OCI-LY7 (cell line): Measurements from ENCODE around the gene MEF2D. TPM values are rescaled to one million over a fixed set of nuclear protein-coding genes. Genes with fewer than 3 reads are reported as not detected.
A peak's percentile ranks its signal among the peaks of the same experiment; 100 is the strongest.

Experiments
- BruUV-seq: library from RNA; stranded (reverse); fragments of 400-500 nt; replicated peaks from 2 replicates; lab custom pipeline; 2021; lab: Mats Ljungman, UMichigan
- CTCF ChIA-PET: fragments of 300-600 bp; sonication (Branson Sonifier 250); formaldehyde crosslinking; loops from one replicate; lab custom pipeline; 2022; ENCODE audit warnings: antibody characterized with exemption; ENCODE audit not compliant: unreplicated experiment; lab: Charles Lee
- POLR2A ChIA-PET: fragments of 300-600 bp; sonication (Branson Sonifier 250); formaldehyde crosslinking; loops from one replicate; lab custom pipeline; 2022; ENCODE audit warnings: antibody characterized with exemption; lab: Charles Lee
- DNase-seq: peaks from one replicate; pipeline ENCODE4 v3.0.0-alpha.2; 2015; ENCODE audit warnings: low spot score
- H2AFZ ChIP-seq: fragments of 200-600 bp; sonication (generic), shearing (Covaris generic); 2 replicates; pipeline ENCODE4 v1.6.1; 2014; ENCODE audit warnings: mild to moderate bottlenecking, antibody characterized with exemption, low read length, moderate library complexity
- H3K27ac ChIP-seq: fragments of 200-600 bp; sonication (generic); 2 replicates; pipeline ENCODE4 v1.5.1; 2014; ENCODE audit warnings: mixed run types, low read depth, mild to moderate bottlenecking, moderate library complexity, low read length, inconsistent platforms; ENCODE audit not compliant: poor library complexity, severe bottlenecking
- H3K36me3 ChIP-seq: fragments of 200-600 bp; sonication (generic); 2 replicates; pipeline ENCODE4 v1.6.1; 2014; ENCODE audit warnings: mild to moderate bottlenecking, antibody characterized with exemption, low read length, moderate library complexity, mixed read lengths; ENCODE audit not compliant: insufficient read depth
- H3K4me1 ChIP-seq: fragments of 200-600 bp; sonication (generic); 2 replicates; pipeline ENCODE4 v1.5.1; 2014; ENCODE audit warnings: mild to moderate bottlenecking, low read length; ENCODE audit not compliant: insufficient read depth, poor library complexity, severe bottlenecking
- H3K4me2 ChIP-seq: fragments of 200-600 bp; sonication (generic); 2 replicates; pipeline ENCODE4 v1.6.1; 2014; ENCODE audit warnings: mild to moderate bottlenecking, low read length
- H3K4me3 ChIP-seq: fragments of 200-600 bp; sonication (generic); 2 replicates; pipeline ENCODE4 v1.5.1; 2014; ENCODE audit warnings: mild to moderate bottlenecking, low read depth, low read length; ENCODE audit not compliant: poor library complexity, severe bottlenecking
- H3K79me2 ChIP-seq: fragments of 200-600 bp; sonication (generic); 2 replicates; pipeline ENCODE4 v1.6.1; 2016; ENCODE audit warnings: low read depth, mild to moderate bottlenecking, low read length, moderate library complexity, mixed read lengths; ENCODE audit not compliant: insufficient read depth
- H3K9me2 ChIP-seq: fragments of 200-600 bp; sonication (generic); 2 replicates; pipeline ENCODE4 v1.6.1; 2016; ENCODE audit warnings: mild to moderate bottlenecking, low read length, mixed read lengths; ENCODE audit not compliant: insufficient read depth
- H3K9me3 ChIP-seq: fragments of 200-600 bp; sonication (generic); 2 replicates; pipeline ENCODE4 v1.6.1; 2014; ENCODE audit warnings: mild to moderate bottlenecking, mixed run types, low read length, mixed read lengths
- H4K20me1 ChIP-seq: fragments of 200-600 bp; sonication (generic); 2 replicates; pipeline ENCODE4 v1.6.1; 2014; ENCODE audit warnings: mild to moderate bottlenecking, antibody characterized with exemption, low read length, moderate library complexity, mixed read lengths; ENCODE audit not compliant: insufficient read depth
- EZH2phosphoT487 ChIP-seq: fragments of 200-600 bp; sonication (generic); IDR thresholded peaks from 2 replicates; pipeline ENCODE4 v1.6.1; 2018; ENCODE audit warnings: low read depth, borderline replicate concordance, mild to moderate bottlenecking, mixed run types, antibody characterized with exemption, low read length, moderate library complexity, mixed read lengths
- intact Hi-C: fragments of 100-400 bp; cut with micrococcal nuclease; formaldehyde crosslinking; loops from one replicate; pipeline ENCODE4 v1.10.0; 2022; ENCODE audit not compliant: unreplicated experiment
- total RNA-seq, 2 experiments: library from RNA; depleted of rRNA in 1 of 2; stranded (reverse); fragments of >200 nt in 1 of 2; shearing (Covaris generic) in 1 of 2; gene quantifications; 2 replicates each; pipeline ENCODE4 v1.2.3, GENCODE V29; 2014 to 2022
- TF ChIP-seq, protein P1 (sequence below): fragments of 200-600 bp; sonication (generic); conservative IDR thresholded peaks from 2 replicates; pipeline ENCODE4 v1.5.1; 2014; ENCODE audit warnings: mild to moderate bottlenecking, antibody characterized with exemption, low read length, moderate library complexity, mixed read lengths

The MEF2D gene
- total RNA-seq, 2 experiments from 2014 or later, result 42.7 to 92.3 TPM

DNA sequence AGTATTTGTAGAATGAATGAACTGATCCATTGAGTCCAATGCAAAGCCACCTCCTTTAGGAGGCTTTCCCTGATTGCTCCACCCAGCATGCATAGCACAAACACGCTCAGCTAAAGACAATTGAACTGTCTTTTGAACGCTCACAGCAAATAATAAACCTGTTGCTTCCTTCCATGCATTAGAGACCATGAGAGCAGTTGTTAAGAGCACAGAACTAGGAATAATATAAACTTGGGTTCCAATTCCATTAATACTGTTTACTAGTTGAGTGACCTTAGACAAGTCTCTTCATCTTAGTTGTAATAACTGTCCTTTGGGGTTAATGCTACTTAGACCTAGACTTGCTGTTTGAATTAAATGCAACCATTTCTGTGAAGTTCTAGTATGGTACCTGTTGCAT is 5.9 kb upstream of the MEF2D start:
- Histone ChIP-seq H3K4me3 (peak overlapping the region; percentile 58), H3K27ac (peak overlapping the region; percentile 98), H2AFZ (no peak overlapping the region), H3K36me3 (no peaks in the 10 kb centered on the region), H4K20me1 (no peaks in the 10 kb centered on the region), H3K4me1 (peaks cover 69% of the 10 kb centered on the region), H3K9me2 (no peaks in the 10 kb centered on the region), H3K79me2 (peaks cover 20% of the 10 kb centered on the region; the same call in 1 of the 2 replicates), H3K9me3 (no peaks in the 10 kb centered on the region), H3K4me2 (peak overlapping the region; percentile 76)
- CTCF ChIA-PET, result interaction anchor here (0.6 kb wide), 1 partner anchor 76 kb away, joined by 3 read pairs; no protein-coding TSS in a partner anchor
- no peak for DNase-seq
- POLR2A ChIA-PET, result interaction anchor here (1.7 kb wide), 1 partner anchor 18 kb away, joined by 7 read pairs; no protein-coding TSS in a partner anchor
- intact Hi-C loops, result loop anchor here (10.0 kb wide), 1 partner anchor 248 kb away; the partner anchor contains the start of gene HDGF
- no TSS peak for BruUV-seq
- no peak for TF ChIP-seq EZH2phosphoT487
- TF ChIP-seq, protein P1, sequence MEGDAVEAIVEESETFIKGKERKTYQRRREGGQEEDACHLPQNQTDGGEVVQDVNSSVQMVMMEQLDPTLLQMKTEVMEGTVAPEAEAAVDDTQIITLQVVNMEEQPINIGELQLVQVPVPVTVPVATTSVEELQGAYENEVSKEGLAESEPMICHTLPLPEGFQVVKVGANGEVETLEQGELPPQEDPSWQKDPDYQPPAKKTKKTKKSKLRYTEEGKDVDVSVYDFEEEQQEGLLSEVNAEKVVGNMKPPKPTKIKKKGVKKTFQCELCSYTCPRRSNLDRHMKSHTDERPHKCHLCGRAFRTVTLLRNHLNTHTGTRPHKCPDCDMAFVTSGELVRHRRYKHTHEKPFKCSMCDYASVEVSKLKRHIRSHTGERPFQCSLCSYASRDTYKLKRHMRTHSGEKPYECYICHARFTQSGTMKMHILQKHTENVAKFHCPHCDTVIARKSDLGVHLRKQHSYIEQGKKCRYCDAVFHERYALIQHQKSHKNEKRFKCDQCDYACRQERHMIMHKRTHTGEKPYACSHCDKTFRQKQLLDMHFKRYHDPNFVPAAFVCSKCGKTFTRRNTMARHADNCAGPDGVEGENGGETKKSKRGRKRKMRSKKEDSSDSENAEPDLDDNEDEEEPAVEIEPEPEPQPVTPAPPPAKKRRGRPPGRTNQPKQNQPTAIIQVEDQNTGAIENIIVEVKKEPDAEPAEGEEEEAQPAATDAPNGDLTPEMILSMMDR, result no peak

DNA sequence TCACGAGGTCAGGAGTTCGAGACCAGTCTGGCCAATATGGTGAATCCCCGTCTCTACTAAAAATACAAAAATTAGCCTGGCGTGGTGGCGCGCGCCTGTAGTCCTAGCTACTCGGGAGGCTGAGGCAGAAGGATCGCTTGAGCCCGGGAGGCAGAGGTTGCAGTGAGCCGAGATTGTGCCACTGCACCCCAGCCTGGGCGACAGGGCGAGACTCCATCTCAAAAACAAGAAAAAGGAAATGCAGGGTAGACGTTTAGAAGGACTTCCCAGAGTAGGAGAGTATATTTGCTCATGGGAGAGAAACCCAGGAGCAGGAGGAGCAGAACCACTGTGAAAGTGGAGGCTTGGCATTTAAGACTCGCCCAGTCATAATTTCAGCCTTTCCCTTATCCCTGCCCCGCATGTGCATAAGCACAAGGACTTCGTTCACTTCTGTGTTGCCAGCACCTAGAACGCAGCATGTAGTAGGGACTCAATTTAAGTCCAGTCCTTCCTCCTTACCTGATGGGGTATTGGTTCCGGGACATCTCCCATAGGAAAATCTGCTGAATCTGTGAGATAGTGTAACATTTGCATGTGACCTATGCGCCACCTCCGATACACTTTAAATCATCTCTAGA is 5.2 kb upstream of the MEF2D start:
- Histone ChIP-seq H2AFZ (no peak overlapping the region), H3K4me3 (peak overlapping the region; percentile 58), H4K20me1 (no peaks in the 10 kb centered on the region), H3K27ac (peak overlapping the region; percentile 98), H3K4me1 (peaks cover 70% of the 10 kb centered on the region), H3K9me2 (no peaks in the 10 kb centered on the region), H3K36me3 (no peaks in the 10 kb centered on the region), H3K79me2 (peaks cover 20% of the 10 kb centered on the region; the same call in 1 of the 2 replicates), H3K4me2 (peak overlapping the region; percentile 76), H3K9me3 (no peaks in the 10 kb centered on the region)
- BruUV-seq, result TSS peak; percentile 68
- no peak for TF ChIP-seq EZH2phosphoT487
- TF ChIP-seq, protein P1, result no peak
- ChIA-PET POLR2A (interaction anchor here (1.8 kb wide), 1 partner anchor 10 kb away, joined by 13 read pairs; no protein-coding TSS in a partner anchor), CTCF (no interaction called here)
- intact Hi-C loops, result loop anchor here (1.0 to 10.0 kb wide), 6 partner anchors 13 to 249 kb away; partner anchors contain the start of gene HDGF
- DNase-seq, result no peak
